Measurements from ENCODE around the gene UPP2. TPM values are rescaled to one million over a fixed set of nuclear protein-coding genes. Genes with fewer than 3 reads are reported as not detected.

The UPP2 gene
- total and polyA plus RNA-seq, 9 of the 15 experiments (the other 6 are each of a cell fraction or from before 2014, with no cell fraction given): not detected

DNA sequence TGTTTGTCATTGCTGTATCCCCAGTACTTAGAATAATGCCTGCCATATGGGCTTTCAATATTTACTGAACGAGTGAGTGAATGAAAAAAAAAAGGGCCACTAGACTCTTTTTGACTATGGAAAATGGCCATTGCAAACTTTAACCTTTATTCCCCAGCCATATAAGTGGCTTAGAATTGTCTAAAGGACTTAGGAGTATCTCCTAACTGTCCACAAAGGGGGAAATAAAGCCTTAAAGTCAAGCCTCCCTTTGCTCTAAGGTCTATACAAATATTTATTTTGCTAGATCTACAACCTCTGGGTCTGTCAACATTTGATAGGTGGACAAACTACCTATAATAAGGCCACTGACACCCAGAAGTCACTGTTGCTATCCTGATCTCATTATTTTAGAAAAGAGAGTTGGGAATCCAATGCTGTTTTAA is 25.7 kb downstream of the UPP2 start (continued):
- TF ChIP-seq SRSF7 (optimal IDR thresholded peaks at IDR 0.05; ENCODE audit: low read depth, low read length) (no peak), ERF (CRISPR knock-in tag; IDR thresholded peaks at IDR 0.05) (no peak), ZNF445 (CRISPR knock-in tag; IDR thresholded peaks at IDR 0.05; ENCODE audit: low read depth) (no peak)
- TF ChIP-seq, protein P1, sequence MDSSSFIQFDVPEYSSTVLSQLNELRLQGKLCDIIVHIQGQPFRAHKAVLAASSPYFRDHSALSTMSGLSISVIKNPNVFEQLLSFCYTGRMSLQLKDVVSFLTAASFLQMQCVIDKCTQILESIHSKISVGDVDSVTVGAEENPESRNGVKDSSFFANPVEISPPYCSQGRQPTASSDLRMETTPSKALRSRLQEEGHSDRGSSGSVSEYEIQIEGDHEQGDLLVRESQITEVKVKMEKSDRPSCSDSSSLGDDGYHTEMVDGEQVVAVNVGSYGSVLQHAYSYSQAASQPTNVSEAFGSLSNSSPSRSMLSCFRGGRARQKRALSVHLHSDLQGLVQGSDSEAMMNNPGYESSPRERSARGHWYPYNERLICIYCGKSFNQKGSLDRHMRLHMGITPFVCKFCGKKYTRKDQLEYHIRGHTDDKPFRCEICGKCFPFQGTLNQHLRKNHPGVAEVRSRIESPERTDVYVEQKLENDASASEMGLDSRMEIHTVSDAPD (CRISPR knock-in tag; IDR thresholded peaks at IDR 0.05): no peak

- Histone ChIP-seq H3K79me2 (ENCODE audit: control insufficient read depth, insufficient read depth, low read length) (no peaks in the 10 kb centered on the region), H2AFZ (ENCODE audit: low read depth, low read length) (no peak overlapping the region), H3K4me3 (no peak overlapping the region), H3K4me2 (ENCODE audit: insufficient read depth, low read length) (no peak overlapping the region), H3K4me1 (replicated peaks in 1 of 2; ENCODE audit: control insufficient read depth in 2 of 2, insufficient read depth in 2 of 2, low read length in 2 of 2) (no peaks in the 10 kb centered on the region), H3K27ac (ENCODE audit: extremely low read depth, low read depth, low read length) (no peak overlapping the region), H4K20me1 (replicated peaks; ENCODE audit: control insufficient read depth, insufficient read depth, low read length) (no peaks in the 10 kb centered on the region), H3K36me3 (ENCODE audit: control insufficient read depth, insufficient read depth, low read length) (no peaks in the 10 kb centered on the region), H3K9me1 (ENCODE audit: control insufficient read depth, insufficient read depth, low read length) (no peaks in the 10 kb centered on the region), H3K9ac (ENCODE audit: insufficient read depth in 1 of 2, low read depth in 2 of 2, low read length in 2 of 2) (no peak overlapping the region), H3K27me3 (ENCODE audit: control insufficient read depth in 2 of 2, insufficient read depth in 2 of 2, low read length in 2 of 2) (peaks cover 15 to 21% of the 10 kb centered on the region in 2 experiments; a peak in 4 of 5 replicates), H3K9me3 (replicated peaks; ENCODE audit: control insufficient read depth, insufficient read depth, low read depth, low read length) (no peaks in the 10 kb centered on the region)
- intact Hi-C loops (cut with micrococcal nuclease) (no loop called here), in situ Hi-C loops (cut with MboI) (no loop called here)
- no TSS peak for BruUV-seq (replicated peaks)
- ChIA-PET CTCF (ENCODE audit: low intra/inter-chr PET ratio) (no interaction called here), POLR2A (interaction anchor here (1.1 kb wide), 1 partner anchor 10 kb away, joined by 4 read pairs; no protein-coding TSS in a partner anchor)
- WGBS (ENCODE audit: insufficient coverage, low coverage, missing lambda C conversion rate): 7% methylated on average over 2 of the region's 2 CpGs
- ATAC-seq (no peak), DNase-seq (ENCODE audit: extremely low read depth in 1 of 4, low spot score in 3 of 4) (no peak), FAIRE-seq (no peak)
- TF ChIP-seq XRCC4 (IDR thresholded peaks at IDR 0.05; ENCODE audit: extremely low read depth, insufficient read depth, insufficient read length) (no peak), ZNF583 (CRISPR knock-in tag; IDR thresholded peaks at IDR 0.05) (no peak), ZFX (CRISPR knock-in tag; IDR thresholded peaks at IDR 0.05) (no peak), ZNF239 (CRISPR knock-in tag; IDR thresholded peaks at IDR 0.05) (no peak), CAMTA2 (CRISPR knock-in tag; conservative IDR thresholded peaks at IDR 0.05) (no peak), BRF2 (IDR thresholded peaks at IDR 0.05; ENCODE audit: borderline replicate concordance, insufficient read depth, insufficient read length) (no peak), NONO (IDR thresholded peaks at IDR 0.05; ENCODE audit: low read depth in 2 of 2, low read length in 1 of 2) (no peak)
- TF ChIP-seq, protein P2, sequence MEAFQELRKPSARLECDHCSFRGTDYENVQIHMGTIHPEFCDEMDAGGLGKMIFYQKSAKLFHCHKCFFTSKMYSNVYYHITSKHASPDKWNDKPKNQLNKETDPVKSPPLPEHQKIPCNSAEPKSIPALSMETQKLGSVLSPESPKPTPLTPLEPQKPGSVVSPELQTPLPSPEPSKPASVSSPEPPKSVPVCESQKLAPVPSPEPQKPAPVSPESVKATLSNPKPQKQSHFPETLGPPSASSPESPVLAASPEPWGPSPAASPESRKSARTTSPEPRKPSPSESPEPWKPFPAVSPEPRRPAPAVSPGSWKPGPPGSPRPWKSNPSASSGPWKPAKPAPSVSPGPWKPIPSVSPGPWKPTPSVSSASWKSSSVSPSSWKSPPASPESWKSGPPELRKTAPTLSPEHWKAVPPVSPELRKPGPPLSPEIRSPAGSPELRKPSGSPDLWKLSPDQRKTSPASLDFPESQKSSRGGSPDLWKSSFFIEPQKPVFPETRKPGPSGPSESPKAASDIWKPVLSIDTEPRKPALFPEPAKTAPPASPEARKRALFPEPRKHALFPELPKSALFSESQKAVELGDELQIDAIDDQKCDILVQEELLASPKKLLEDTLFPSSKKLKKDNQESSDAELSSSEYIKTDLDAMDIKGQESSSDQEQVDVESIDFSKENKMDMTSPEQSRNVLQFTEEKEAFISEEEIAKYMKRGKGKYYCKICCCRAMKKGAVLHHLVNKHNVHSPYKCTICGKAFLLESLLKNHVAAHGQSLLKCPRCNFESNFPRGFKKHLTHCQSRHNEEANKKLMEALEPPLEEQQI (IDR thresholded peaks at IDR 0.05): no peak
- TF ChIP-seq, protein P3, sequence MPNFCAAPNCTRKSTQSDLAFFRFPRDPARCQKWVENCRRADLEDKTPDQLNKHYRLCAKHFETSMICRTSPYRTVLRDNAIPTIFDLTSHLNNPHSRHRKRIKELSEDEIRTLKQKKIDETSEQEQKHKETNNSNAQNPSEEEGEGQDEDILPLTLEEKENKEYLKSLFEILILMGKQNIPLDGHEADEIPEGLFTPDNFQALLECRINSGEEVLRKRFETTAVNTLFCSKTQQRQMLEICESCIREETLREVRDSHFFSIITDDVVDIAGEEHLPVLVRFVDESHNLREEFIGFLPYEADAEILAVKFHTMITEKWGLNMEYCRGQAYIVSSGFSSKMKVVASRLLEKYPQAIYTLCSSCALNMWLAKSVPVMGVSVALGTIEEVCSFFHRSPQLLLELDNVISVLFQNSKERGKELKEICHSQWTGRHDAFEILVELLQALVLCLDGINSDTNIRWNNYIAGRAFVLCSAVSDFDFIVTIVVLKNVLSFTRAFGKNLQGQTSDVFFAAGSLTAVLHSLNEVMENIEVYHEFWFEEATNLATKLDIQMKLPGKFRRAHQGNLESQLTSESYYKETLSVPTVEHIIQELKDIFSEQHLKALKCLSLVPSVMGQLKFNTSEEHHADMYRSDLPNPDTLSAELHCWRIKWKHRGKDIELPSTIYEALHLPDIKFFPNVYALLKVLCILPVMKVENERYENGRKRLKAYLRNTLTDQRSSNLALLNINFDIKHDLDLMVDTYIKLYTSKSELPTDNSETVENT (CRISPR knock-in tag; IDR thresholded peaks at IDR 0.05): no peak
These were observed 26.7 kb downstream of the UPP2 start for GRCh38 chr2:158128168-158128973.

All from K562 (cell line).